SK-N-MC (cell line): Measurements from ENCODE around the gene AP4E1.
A peak's percentile ranks its signal among the peaks of the same experiment; 100 is the strongest.
"Not testable (repeated sequence)": the region's sequence is repeated elsewhere in the genome, so short reads cannot be mapped to it uniquely, and the experiment has no call there.

Experiments
- DNase-seq: peaks from one replicate; pipeline ENCODE4 v3.0.0-alpha.2; 2011; ENCODE audit warnings: low read depth, low spot score
- H3K27ac ChIP-seq: fragments of 200-600 bp; sonication (generic); 2 replicates; pipeline ENCODE4 v1.5.1; 2016; ENCODE audit warnings: mixed run types
- H3K36me3 ChIP-seq: fragments of 200-600 bp; sonication (generic); 2 replicates; pipeline ENCODE4 v1.6.1; 2017; ENCODE audit warnings: antibody characterized with exemption, low read length, mixed read lengths; ENCODE audit not compliant: insufficient read depth
- H3K4me3 ChIP-seq: fragments of 200-600 bp; sonication (generic); 2 replicates; pipeline ENCODE4 v1.5.1; 2016
- H3K9ac ChIP-seq: fragments of 200-600 bp; sonication (generic); 2 replicates; pipeline ENCODE4 v1.8.0; 2017; ENCODE audit warnings: mixed run types, mixed read lengths; ENCODE audit not compliant: insufficient read length
- H3K9me3 ChIP-seq: fragments of 200-600 bp; sonication (generic); 2 replicates; pipeline ENCODE4 v1.6.1; 2017; ENCODE audit warnings: low read depth, mild to moderate bottlenecking, antibody characterized with exemption, low read length, moderate library complexity, mixed read lengths
- EZH2 ChIP-seq: fragments of 200-600 bp; sonication (generic); IDR thresholded peaks from one replicate; pipeline ENCODE4 v1.6.1; 2017; ENCODE audit warnings: antibody characterized with exemption
- FOXP2 ChIP-seq: optimal IDR thresholded peaks from 2 replicates; pipeline ENCODE3; 2011; ENCODE audit warnings: mild to moderate bottlenecking, moderate library complexity; ENCODE audit not compliant: insufficient read depth; ENCODE audit errors: extremely low read length, control extremely low read depth
- POLR2AphosphoS5 ChIP-seq: IDR thresholded peaks from 2 replicates; pipeline ENCODE4 v1.6.1; 2012; ENCODE audit warnings: mild to moderate bottlenecking, low read depth, low read length, borderline replicate concordance

The AP4E1 gene

GRCh38 chr15:50908209-50909009, at the start of gene AP4E1:
AP4E1 (plus strand) TSS chr15:50908683; CDS start chr15:50908779, 96 bp downstream.
- H3K4me3 ChIP-seq, result peak within 1 kb of the TSS; percentile 91
- DNase-seq, result peak; percentile 64
- H3K9ac ChIP-seq, result peak within 1 kb of the TSS; percentile 85
- no peaks in the 10 kb centered on the region for H3K9me3 ChIP-seq
- no peak within 1 kb of the TSS for H3K27ac ChIP-seq
- peak; percentile 59 for TF ChIP-seq FOXP2
- TF ChIP-seq EZH2, result no peak
- TF ChIP-seq POLR2AphosphoS5, result peak; percentile 38; the same call in 1 of the 2 replicates
- no peaks in the 10 kb centered on the region; the same call in 1 of the 2 replicates for H3K36me3 ChIP-seq

GRCh38 chr15:50860824-50861223, 47.7 kb upstream of the AP4E1 start:
- no peak for TF ChIP-seq FOXP2
- no peak for TF ChIP-seq POLR2AphosphoS5
- no peak for TF ChIP-seq EZH2
- no peak for DNase-seq
- Histone ChIP-seq H3K9ac (no peak overlapping the region), H3K4me3 (no peak overlapping the region), H3K9me3 (no peaks in the 10 kb centered on the region), H3K36me3 (no peaks in the 10 kb centered on the region), H3K27ac (no peak overlapping the region)

GRCh38 chr15:50862553-50862952, 45.9 kb upstream of the AP4E1 start:
- Histone ChIP-seq H3K9ac (no peak overlapping the region), H3K9me3 (no peaks in the 10 kb centered on the region), H3K36me3 (no peaks in the 10 kb centered on the region), H3K27ac (no peak overlapping the region), H3K4me3 (no peak overlapping the region)
- DNase-seq, result no peak
- TF ChIP-seq FOXP2 (no peak), POLR2AphosphoS5 (no peak), EZH2 (no peak)

DNA sequence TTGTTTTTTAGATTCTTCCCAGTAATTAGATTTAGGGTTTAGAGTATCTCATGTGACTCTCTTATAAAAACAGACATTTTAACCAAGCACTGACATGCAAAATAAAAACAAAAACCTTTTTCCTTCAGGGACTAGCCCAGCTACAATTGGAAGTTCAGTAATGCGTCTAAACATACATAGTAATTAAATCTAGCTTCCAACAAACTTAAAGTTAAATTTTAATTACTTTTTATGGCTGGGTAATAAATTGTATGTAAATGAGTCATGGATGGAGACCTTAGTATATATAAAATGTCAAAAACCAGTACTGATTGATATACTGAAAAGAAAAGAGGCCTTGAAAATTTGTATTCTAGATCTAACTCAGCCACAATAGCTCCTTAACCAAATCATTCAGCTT, 43.6 kb upstream of the AP4E1 start:
- Histone ChIP-seq H3K27ac (no peak overlapping the region), H3K9me3 (no peaks in the 10 kb centered on the region), H3K9ac (no peak overlapping the region), H3K36me3 (no peaks in the 10 kb centered on the region), H3K4me3 (no peak overlapping the region)
- TF ChIP-seq POLR2AphosphoS5 (no peak), EZH2 (no peak), FOXP2 (no peak)
- no peak for DNase-seq

GRCh38 chr15:50865515-50866353, 42.7 kb upstream of the AP4E1 start:
- peak; percentile 14 for DNase-seq
- Histone ChIP-seq H3K36me3 (no peaks in the 10 kb centered on the region), H3K9me3 (no peaks in the 10 kb centered on the region), H3K9ac (no peak overlapping the region), H3K4me3 (peak overlapping the region; percentile 41), H3K27ac (0 out of 2 replicates have a peak overlapping the region, but pooled peaks have one; percentile 58)
- TF ChIP-seq POLR2AphosphoS5, result no peak; the same call in 1 of the 2 replicates
- TF ChIP-seq EZH2, result no peak
- TF ChIP-seq FOXP2, result no peak

- no peak for DNase-seq
- no peak for TF ChIP-seq FOXP2
- TF ChIP-seq POLR2AphosphoS5, result no peak
- TF ChIP-seq EZH2, result no peak
- no peak overlapping the region for H3K27ac ChIP-seq
- no peak overlapping the region for H3K9ac ChIP-seq
- H3K4me3 ChIP-seq, result no peak overlapping the region
- H3K9me3 ChIP-seq, result no peaks in the 10 kb centered on the region
- H3K36me3 ChIP-seq, result no peaks in the 10 kb centered on the region
These were observed 36.7 kb upstream of the AP4E1 start for GRCh38 chr15:50871832-50872231.

GRCh38 chr15:50872832-50873426, 35.6 kb upstream of the AP4E1 start:
- H3K36me3 ChIP-seq, result no peaks in the 10 kb centered on the region

DNA sequence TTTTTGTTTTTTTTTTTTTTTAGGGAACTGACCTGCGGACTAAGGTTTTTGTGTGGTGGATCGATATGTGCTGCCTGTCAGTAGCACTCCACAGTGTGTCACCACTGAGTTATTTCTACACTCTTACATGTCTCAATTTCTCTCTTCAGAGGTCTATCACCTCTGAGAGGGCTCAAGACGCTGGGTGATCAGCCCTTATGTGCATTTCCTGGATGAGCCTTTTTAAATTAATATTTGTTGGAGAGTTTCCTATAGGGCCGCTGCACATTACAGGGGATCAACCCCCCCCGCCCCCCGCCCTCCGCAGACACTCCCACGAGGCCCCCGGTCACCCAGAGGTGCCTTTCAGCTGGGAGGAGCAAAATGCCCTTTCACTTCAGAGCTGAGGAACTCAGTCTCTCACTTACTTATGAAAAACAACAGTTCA, 34.5 kb upstream of the AP4E1 start:
- DNase-seq, result no peak
- Histone ChIP-seq H3K4me3 (no peak overlapping the region), H3K36me3 (no peaks in the 10 kb centered on the region), H3K9ac (no peak overlapping the region), H3K27ac (no peak overlapping the region), H3K9me3 (no peaks in the 10 kb centered on the region)
- TF ChIP-seq EZH2, result no peak
- no peak for TF ChIP-seq FOXP2
- no peak for TF ChIP-seq POLR2AphosphoS5

More at GRCh38 chr15:50872832-50873426, 35.6 kb upstream of the AP4E1 start:
- Histone ChIP-seq H3K9me3 (no peaks in the 10 kb centered on the region), H3K9ac (no peak overlapping the region), H3K27ac (no peak overlapping the region), H3K4me3 (no peak overlapping the region)
- no peak for DNase-seq
- TF ChIP-seq FOXP2 (no peak), EZH2 (no peak), POLR2AphosphoS5 (no peak)

DNA sequence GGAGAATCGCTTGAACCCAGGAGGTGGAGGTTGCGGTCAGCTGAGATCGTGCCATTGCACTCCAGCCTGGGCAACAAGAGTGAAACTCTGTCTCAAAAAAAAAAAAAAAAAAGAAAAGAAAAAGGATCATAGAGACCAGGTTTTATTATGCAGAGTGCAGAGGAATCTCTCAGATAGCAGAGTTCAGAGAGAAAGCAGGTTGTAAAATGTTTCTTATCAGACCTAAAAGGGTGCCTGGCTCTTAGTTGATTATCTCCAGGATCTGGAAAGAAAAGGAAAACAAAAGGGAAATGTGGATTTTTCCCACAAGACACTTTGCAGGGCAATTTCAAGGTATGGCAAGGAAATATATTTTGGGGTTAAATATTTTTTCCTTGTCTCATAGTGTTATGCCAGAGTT, 33.2 kb upstream of the AP4E1 start:
- H3K36me3 ChIP-seq, DNase-seq, H3K4me3 ChIP-seq, H3K9me3 ChIP-seq, H3K27ac ChIP-seq, H3K9ac ChIP-seq: not testable (repeated sequence)
